Astrocyte (in vitro differentiated cells and primary cell): ENCODE results near the gene DOCK1.

ENCODE experiments used
- CTCF ChIP-seq: IDR thresholded peaks from 2 replicates; pipeline ENCODE4 v1.5.1; 2011; ENCODE audit warnings: low read depth, mild to moderate bottlenecking, inconsistent platforms, low read length, moderate library complexity; ENCODE audit not compliant: insufficient read depth
- EZH2 ChIP-seq: IDR thresholded peaks from 2 replicates; pipeline ENCODE4 v1.6.1; 2012; ENCODE audit warnings: mild to moderate bottlenecking, low read length, inconsistent platforms; ENCODE audit not compliant: insufficient read depth

- TF ChIP-seq CTCF (no peak), EZH2 (no peak)
These were observed 48.7 kb downstream of the DOCK1 start for GRCh38 chr10:126953886-126954285.
